Activated T-cell treated with anti-CD3 and anti-CD28 coated beads for 24 hours (primary cell): ENCODE measurements around the gene OR11L1.

Experiments
- DNase-seq: peaks from one replicate; pipeline ENCODE4 v3.0.0-alpha.2; 2020; ENCODE audit warnings: low read depth

OR11L1 gene

GRCh38 chr1:247797518-247797917 is 44.2 kb downstream of the OR11L1 start:
- no peak for DNase-seq
